HFF-Myc (cell line): Measurements from ENCODE around the gene DCK.

Experiments
- DNase-seq: peaks from one replicate; pipeline ENCODE4 v3.0.0-alpha.2; 2011; ENCODE audit warnings: low read depth; ENCODE audit errors: extremely low read depth
- H3K4me3 ChIP-seq: replicated peaks from 2 replicates; pipeline ENCODE4 v1.5.1; 2011; ENCODE audit warnings: low read depth, mild to moderate bottlenecking, control low read depth, low read length
- TF ChIP-seq, protein P1 (sequence below): IDR thresholded peaks from 2 replicates; pipeline ENCODE4 v1.5.1; 2012; ENCODE audit warnings: mild to moderate bottlenecking, low read depth, low read length, control low read depth; ENCODE audit errors: missing control alignments

DCK gene

DNA sequence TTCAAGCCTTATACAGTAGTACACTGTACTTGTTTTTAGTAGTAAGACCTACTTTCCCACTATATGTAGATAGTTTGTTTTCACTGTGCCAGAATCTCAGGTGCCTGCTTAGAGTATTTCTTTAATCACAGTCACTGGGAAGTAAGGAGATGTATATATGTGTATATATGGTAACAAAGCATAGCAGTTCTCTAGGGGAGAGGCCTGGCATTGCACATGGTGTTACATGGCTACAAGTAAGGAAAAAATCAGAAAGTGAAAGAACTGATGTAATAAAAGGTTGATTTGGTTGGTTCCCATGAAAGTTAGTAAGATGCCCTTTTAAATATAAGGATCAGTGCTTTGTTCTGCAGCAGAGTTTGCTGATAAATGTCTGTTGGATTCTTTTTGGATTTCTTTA is 9.3 kb upstream of the DCK start:
- TF ChIP-seq, protein P1, sequence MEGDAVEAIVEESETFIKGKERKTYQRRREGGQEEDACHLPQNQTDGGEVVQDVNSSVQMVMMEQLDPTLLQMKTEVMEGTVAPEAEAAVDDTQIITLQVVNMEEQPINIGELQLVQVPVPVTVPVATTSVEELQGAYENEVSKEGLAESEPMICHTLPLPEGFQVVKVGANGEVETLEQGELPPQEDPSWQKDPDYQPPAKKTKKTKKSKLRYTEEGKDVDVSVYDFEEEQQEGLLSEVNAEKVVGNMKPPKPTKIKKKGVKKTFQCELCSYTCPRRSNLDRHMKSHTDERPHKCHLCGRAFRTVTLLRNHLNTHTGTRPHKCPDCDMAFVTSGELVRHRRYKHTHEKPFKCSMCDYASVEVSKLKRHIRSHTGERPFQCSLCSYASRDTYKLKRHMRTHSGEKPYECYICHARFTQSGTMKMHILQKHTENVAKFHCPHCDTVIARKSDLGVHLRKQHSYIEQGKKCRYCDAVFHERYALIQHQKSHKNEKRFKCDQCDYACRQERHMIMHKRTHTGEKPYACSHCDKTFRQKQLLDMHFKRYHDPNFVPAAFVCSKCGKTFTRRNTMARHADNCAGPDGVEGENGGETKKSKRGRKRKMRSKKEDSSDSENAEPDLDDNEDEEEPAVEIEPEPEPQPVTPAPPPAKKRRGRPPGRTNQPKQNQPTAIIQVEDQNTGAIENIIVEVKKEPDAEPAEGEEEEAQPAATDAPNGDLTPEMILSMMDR = no peak
- no peak for DNase-seq
- no peak overlapping the region for H3K4me3 ChIP-seq

DNA sequence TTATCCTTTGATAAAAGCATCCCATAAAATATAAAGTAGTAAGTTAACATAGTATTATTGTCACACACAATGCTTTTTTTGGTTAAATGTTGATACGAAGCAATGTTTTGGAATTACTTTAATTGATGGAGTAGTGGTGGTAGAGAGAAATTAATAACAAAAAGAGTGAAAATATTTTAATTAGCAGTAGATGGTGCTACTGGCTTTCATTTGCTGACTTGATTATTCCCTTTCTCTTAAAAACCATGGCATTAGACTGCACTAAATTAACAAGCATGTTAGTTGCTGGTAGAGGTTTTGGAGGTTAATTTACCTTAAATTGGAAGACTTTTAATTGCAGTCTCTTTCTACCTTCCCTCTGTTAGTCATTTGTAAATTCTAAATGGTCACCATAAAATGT is 8.9 kb upstream of the DCK start:
- DNase-seq = no peak
- TF ChIP-seq, protein P1 = no peak

DNA sequence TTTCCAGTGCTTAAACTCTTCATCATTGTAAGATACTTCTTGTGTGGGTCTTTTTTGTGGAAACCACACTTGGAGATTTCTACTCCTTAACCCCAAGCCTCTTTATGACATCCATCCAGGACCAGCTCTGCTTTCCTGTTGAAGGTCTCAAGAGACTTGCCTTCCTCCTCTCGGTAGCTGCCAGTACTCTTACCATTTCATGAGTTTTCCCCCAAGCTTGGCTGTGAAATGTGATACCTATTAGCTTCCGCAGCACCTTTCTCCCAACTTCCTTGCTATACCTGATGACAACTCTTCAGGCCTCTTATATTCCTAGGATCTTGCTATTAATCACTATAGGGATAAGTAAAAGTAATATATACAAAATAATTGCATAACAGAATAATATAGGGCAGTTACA is 1.9 kb upstream of the DCK start:
- TF ChIP-seq, protein P1 = no peak
- DNase-seq = no peak
- no peak overlapping the region for H3K4me3 ChIP-seq

More for the DNA sequence above, 8.9 kb upstream of the DCK start:
- H3K4me3 ChIP-seq = no peak overlapping the region

DNA sequence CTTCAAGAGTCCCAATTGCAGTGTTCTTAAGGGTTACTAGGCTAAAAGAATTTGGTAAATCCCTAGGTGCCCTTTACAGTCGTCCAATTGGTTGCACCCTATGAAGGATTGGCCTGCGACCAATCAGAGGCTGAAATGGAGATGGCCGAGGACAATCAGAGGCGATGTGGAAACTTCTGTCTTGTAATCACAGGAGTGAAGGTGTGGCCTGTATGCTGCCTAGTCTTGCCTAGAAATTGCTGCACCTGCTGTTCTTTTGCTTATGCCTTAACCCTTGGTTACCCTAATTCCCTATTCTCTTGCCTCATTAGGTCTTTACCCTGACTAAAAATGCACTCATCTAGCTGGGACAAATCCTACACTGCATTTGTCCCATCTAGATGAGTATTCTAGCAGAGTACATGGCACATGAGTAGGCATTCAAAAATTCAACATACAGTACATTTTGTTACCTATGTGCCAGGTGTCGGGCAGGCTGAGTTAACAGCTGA is 1.0 kb upstream of the DCK start:
- H3K4me3 ChIP-seq = peak overlapping the region; percentile 82
- TF ChIP-seq, protein P1 = no peak
- no peak for DNase-seq

DNA sequence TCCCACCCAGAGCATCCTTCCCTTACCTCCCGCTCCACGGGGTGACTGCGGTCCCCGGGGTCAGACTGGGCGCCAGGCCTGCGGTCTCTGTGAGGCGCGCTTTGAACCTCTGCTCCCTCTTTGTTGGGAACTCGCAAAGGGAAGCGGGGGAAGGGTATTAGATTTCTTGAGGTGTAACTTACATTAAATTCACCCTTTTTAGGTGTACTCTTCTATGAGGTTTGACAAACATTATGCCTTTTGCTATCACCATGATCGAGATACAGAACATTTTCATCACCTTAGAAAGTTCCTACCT is 569 bp downstream of the DCK start:
- TF ChIP-seq, protein P1 = no peak
- H3K4me3 ChIP-seq = peak overlapping the region; percentile 82
- DNase-seq = no peak

DNA sequence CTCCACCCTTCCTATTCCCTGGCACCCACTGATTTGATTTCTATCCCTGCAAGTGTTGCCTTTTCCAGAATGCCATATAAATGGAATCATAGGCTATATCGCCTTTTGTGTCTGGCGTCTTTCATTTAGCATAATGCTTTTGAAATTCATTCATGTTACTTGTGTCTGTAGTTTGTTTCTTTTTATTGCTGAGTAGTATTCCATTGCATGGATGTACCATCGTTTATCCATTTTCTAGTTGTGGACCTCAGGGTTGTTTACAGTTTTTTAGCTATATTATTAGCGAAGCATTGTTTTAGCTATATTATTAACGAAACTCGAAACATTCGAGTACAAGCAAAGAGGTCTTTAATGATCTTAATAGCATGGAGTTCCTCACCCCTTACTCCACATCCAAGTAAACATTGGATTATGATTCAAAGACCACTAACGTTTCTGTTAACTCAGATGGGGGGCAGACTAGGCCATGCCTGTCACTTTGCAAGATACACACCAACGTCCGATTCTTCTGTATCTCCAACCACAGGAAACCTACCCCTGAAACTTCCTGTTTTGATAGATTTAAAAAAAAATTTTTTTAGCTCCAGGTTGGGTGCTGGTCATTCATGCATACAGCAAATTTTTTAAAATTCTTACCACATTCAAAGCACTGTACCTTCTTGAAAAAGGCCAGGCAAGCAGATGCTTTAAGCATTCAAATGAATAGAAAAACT is 1.1 kb downstream of the DCK start:
- TF ChIP-seq, protein P1 = no peak
- no peak for DNase-seq
- H3K4me3 ChIP-seq = peak overlapping the region; percentile 82

DNA sequence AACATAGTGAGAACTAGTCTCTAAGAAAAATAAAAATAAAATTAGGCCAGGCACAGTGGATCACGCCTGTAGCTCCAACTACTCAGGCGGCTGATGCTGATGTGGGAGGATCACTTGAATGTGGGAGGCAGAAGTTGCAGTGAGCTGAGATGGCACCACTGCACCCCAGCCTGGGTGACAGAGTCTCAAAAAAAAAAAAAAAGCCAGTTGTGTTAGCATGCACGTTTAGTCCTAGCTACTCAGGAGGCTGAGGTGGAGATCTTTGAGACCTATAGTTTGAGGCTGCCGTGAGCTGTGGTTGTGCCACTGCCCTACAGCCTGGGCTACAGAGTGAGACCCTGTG is 2.5 kb downstream of the DCK start:
- TF ChIP-seq, protein P1 = no peak
- peak overlapping the region; percentile 6 for H3K4me3 ChIP-seq
- no peak for DNase-seq
